HG02970 (cell line): Measurements from ENCODE around the gene HEMK1.

Source experiments
- ATAC-seq: cut with Tn5 transposase; IDR thresholded peaks from one replicate; pipeline ENCODE4 v1.9.1; 2021; ENCODE audit warnings: mild to moderate bottlenecking, moderate library complexity, moderate number of reproducible peaks; ENCODE audit not compliant: unreplicated experiment, low FRiP score

Gene HEMK1

GRCh38 chr3:50572801-50573371 lies 3.6 kb downstream of the HEMK1 start:
- ATAC-seq, result no peak

GRCh38 chr3:50573566-50574443 lies 4.5 kb downstream of the HEMK1 start:
- no peak for ATAC-seq

- no peak for ATAC-seq
These were observed 5.1 kb downstream of the HEMK1 start for GRCh38 chr3:50574444-50574831.

GRCh38 chr3:50575372-50575771 lies 6.0 kb downstream of the HEMK1 start:
- ATAC-seq, result no peak

- ATAC-seq, result no peak
These were observed 8.0 kb downstream of the HEMK1 start for GRCh38 chr3:50577348-50577747.

- no peak for ATAC-seq
These were observed 11.5 kb downstream of the HEMK1 start for GRCh38 chr3:50580683-50581458.

GRCh38 chr3:50581459-50581842 lies 12.1 kb downstream of the HEMK1 start:
- ATAC-seq, result no peak

GRCh38 chr3:50582083-50582482 lies 12.8 kb downstream of the HEMK1 start:
- ATAC-seq, result no peak

GRCh38 chr3:50583897-50584296 lies 14.6 kb downstream of the HEMK1 start:
- no peak for ATAC-seq

- no peak for ATAC-seq
These were observed 15.1 kb downstream of the HEMK1 start for GRCh38 chr3:50584391-50584790.

- no peak for ATAC-seq
These were observed 16.8 kb downstream of the HEMK1 start for GRCh38 chr3:50585919-50586762.

- no peak for ATAC-seq
These were observed 17.4 kb downstream of the HEMK1 start for GRCh38 chr3:50586763-50587070.

- no peak for ATAC-seq
These were observed 18.1 kb downstream of the HEMK1 start for GRCh38 chr3:50587373-50587772.

GRCh38 chr3:50587806-50588758 lies 18.8 kb downstream of the HEMK1 start:
- no peak for ATAC-seq

GRCh38 chr3:50588759-50589433 lies 19.6 kb downstream of the HEMK1 start:
- ATAC-seq, result no peak

GRCh38 chr3:50591196-50591741 lies 21.9 kb downstream of the HEMK1 start:
- no peak for ATAC-seq

- ATAC-seq, result no peak
These were observed 23.2 kb downstream of the HEMK1 start for GRCh38 chr3:50592568-50592967.

GRCh38 chr3:50594253-50594785 lies 25.0 kb downstream of the HEMK1 start:
- no peak for ATAC-seq
